ENCODE data around the gene ACACA. TPM values are rescaled to one million over a fixed set of nuclear protein-coding genes. Genes with fewer than 3 reads are reported as not detected.
A peak's percentile ranks its signal among the peaks of the same experiment; 100 is the strongest.

The ACACA gene
- total RNA-seq, 1 donor from 2014 or later, result 122 TPM

- peaks cover 5% of the 10 kb centered on the region for H3K4me1 Mint-ChIP-seq (ENCODE audit: low read depth)
- H3K36me3 Mint-ChIP-seq (ENCODE audit: low read depth), result peaks cover 20% of the 10 kb centered on the region
- no peak for DNase-seq (ENCODE audit: low spot score)
- H3K9me3 Mint-ChIP-seq, result no peaks in the 10 kb centered on the region
- H3K27ac Mint-ChIP-seq, result no peak overlapping the region
- H3K27me3 Mint-ChIP-seq (ENCODE audit: insufficient read depth), result no peaks in the 10 kb centered on the region
- intact Hi-C loops (cut with micrococcal nuclease), result loop anchor here (2.0 to 10.0 kb wide), 2 partner anchors 111 to 177 kb away; no protein-coding TSS in a partner anchor
- H3K4me3 Mint-ChIP-seq, result no peak overlapping the region
Observed at GRCh38 chr17:37221865-37222264, 184.8 kb downstream of the ACACA start.

GRCh38 chr17:37220607-37220953 lies 186.1 kb downstream of the ACACA start:
- intact Hi-C loops (cut with micrococcal nuclease), result loop anchor here (10.0 kb wide), 1 partner anchor 176 kb away; no protein-coding TSS in a partner anchor
- peaks cover 19% of the 10 kb centered on the region for H3K36me3 Mint-ChIP-seq (ENCODE audit: low read depth)
- no peak overlapping the region for H3K4me3 Mint-ChIP-seq
- DNase-seq (ENCODE audit: low spot score), result peak; percentile 5
- peaks cover 5% of the 10 kb centered on the region for H3K4me1 Mint-ChIP-seq (ENCODE audit: low read depth)
- H3K27me3 Mint-ChIP-seq (ENCODE audit: insufficient read depth), result no peaks in the 10 kb centered on the region
- H3K27ac Mint-ChIP-seq, result no peak overlapping the region
- H3K9me3 Mint-ChIP-seq, result no peaks in the 10 kb centered on the region

- H3K4me1 Mint-ChIP-seq (ENCODE audit: low read depth), result peaks cover 5% of the 10 kb centered on the region
- intact Hi-C loops (cut with micrococcal nuclease), result loop anchor here (10.0 kb wide), 1 partner anchor 175 kb away; no protein-coding TSS in a partner anchor
- H3K36me3 Mint-ChIP-seq (ENCODE audit: low read depth), result peaks cover 14% of the 10 kb centered on the region
- H3K27me3 Mint-ChIP-seq (ENCODE audit: insufficient read depth), result no peaks in the 10 kb centered on the region
- H3K27ac Mint-ChIP-seq, result no peak overlapping the region
- DNase-seq (ENCODE audit: low spot score), result no peak
- no peak overlapping the region for H3K4me3 Mint-ChIP-seq
- no peaks in the 10 kb centered on the region for H3K9me3 Mint-ChIP-seq
Observed at GRCh38 chr17:37219876-37220606, 186.6 kb downstream of the ACACA start.

DNA sequence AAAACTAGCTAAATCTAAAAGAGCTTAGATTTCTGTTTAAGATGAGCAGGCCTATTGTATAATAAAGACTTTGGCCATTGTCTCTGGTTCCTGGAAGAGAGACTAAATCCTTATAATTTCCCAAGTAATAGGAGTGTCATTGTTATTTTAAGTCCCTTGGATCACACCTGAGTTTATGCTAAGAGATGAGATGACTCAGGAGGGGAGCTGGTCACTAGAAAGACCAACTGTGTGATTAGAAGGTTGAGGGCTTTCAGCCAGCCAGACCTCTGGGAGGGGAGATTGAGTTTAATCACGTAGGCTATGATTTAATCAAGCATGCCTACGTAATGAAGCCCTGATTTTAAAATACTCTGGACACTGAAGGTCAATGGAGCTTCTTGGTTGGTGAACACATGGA lies 187.8 kb downstream of the ACACA start:
- Mint-ChIP-seq H3K27me3 (ENCODE audit: insufficient read depth) (no peaks in the 10 kb centered on the region), H3K4me3 (no peak overlapping the region), H3K36me3 (ENCODE audit: low read depth) (peaks cover 15% of the 10 kb centered on the region), H3K4me1 (ENCODE audit: low read depth) (peaks cover 5% of the 10 kb centered on the region), H3K27ac (no peak overlapping the region), H3K9me3 (no peaks in the 10 kb centered on the region)
- no peak for DNase-seq (ENCODE audit: low spot score)
- intact Hi-C loops (cut with micrococcal nuclease), result no loop called here

DNA sequence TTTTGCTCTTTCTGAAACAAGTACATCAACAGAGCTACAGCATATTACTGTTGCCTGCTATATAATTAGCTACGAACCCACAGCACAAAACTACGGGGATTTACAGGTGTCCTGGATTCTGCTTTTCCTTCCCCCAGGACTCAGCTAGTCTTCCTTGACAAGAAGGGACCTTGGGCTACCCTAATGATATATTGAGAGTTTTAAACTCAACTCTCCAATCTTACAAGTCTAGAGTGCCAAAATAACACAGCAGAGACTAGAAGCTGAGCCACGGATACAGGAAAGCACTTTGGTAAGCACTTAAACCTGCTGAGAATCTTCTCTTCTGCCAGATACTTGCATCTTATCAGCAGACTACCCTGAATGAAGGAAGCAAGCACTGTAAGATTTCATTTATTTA lies 192.2 kb downstream of the ACACA start:
- Mint-ChIP-seq H3K27me3 (ENCODE audit: insufficient read depth) (no peaks in the 10 kb centered on the region), H3K27ac (no peak overlapping the region), H3K9me3 (no peaks in the 10 kb centered on the region), H3K4me1 (ENCODE audit: low read depth) (no peaks in the 10 kb centered on the region), H3K36me3 (ENCODE audit: low read depth) (peaks cover 11% of the 10 kb centered on the region), H3K4me3 (no peak overlapping the region)
- DNase-seq (ENCODE audit: low spot score), result no peak
- intact Hi-C loops (cut with micrococcal nuclease), result no loop called here

GRCh38 chr17:37213927-37214326 lies 192.7 kb downstream of the ACACA start:
- H3K4me1 Mint-ChIP-seq (ENCODE audit: low read depth), result no peaks in the 10 kb centered on the region
- DNase-seq (ENCODE audit: low spot score), result no peak
- no peak overlapping the region for H3K27ac Mint-ChIP-seq
- peaks cover 11% of the 10 kb centered on the region for H3K36me3 Mint-ChIP-seq (ENCODE audit: low read depth)
- no peaks in the 10 kb centered on the region for H3K27me3 Mint-ChIP-seq (ENCODE audit: insufficient read depth)
- no peak overlapping the region for H3K4me3 Mint-ChIP-seq
- H3K9me3 Mint-ChIP-seq, result no peaks in the 10 kb centered on the region
- intact Hi-C loops (cut with micrococcal nuclease), result no loop called here

GRCh38 chr17:37212179-37212578 lies 194.5 kb downstream of the ACACA start:
- Mint-ChIP-seq H3K36me3 (ENCODE audit: low read depth) (peaks cover 12% of the 10 kb centered on the region), H3K4me1 (ENCODE audit: low read depth) (no peaks in the 10 kb centered on the region), H3K27me3 (ENCODE audit: insufficient read depth) (no peaks in the 10 kb centered on the region), H3K27ac (no peak overlapping the region), H3K9me3 (no peaks in the 10 kb centered on the region), H3K4me3 (no peak overlapping the region)
- no peak for DNase-seq (ENCODE audit: low spot score)
- intact Hi-C loops (cut with micrococcal nuclease), result no loop called here

DNA sequence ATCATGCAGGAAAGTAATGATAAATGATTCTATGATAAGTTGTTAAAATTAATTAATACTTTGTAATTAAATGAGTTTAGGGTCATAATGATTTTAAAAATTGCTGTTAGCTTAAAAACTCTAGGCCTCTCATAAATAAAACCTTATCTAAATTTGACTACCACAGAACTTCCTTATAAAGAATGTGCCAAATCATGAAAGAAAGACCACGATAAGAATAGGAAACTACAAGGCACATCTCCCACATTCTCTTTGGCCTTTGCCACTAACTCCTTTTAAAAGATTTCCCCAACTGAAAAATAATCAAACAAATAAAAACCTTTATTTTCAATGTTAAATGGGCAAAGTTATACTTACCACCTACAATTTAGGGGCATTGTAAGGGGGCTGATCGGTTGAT lies 195.5 kb downstream of the ACACA start:
- Mint-ChIP-seq H3K9me3 (no peaks in the 10 kb centered on the region), H3K27me3 (ENCODE audit: insufficient read depth) (no peaks in the 10 kb centered on the region), H3K36me3 (ENCODE audit: low read depth) (peaks cover 15% of the 10 kb centered on the region), H3K4me1 (ENCODE audit: low read depth) (no peaks in the 10 kb centered on the region), H3K27ac (no peak overlapping the region), H3K4me3 (no peak overlapping the region)
- intact Hi-C loops (cut with micrococcal nuclease), result no loop called here
- DNase-seq (ENCODE audit: low spot score), result no peak

GRCh38 chr17:37207103-37207502 lies 199.5 kb downstream of the ACACA start:
- H3K9me3 Mint-ChIP-seq, result no peaks in the 10 kb centered on the region
- H3K36me3 Mint-ChIP-seq (ENCODE audit: low read depth), result peaks cover 17% of the 10 kb centered on the region
- H3K27ac Mint-ChIP-seq, result no peak overlapping the region
- intact Hi-C loops (cut with micrococcal nuclease), result no loop called here
- DNase-seq (ENCODE audit: low spot score), result no peak
- H3K27me3 Mint-ChIP-seq (ENCODE audit: insufficient read depth), result no peaks in the 10 kb centered on the region
- no peak overlapping the region for H3K4me3 Mint-ChIP-seq
- H3K4me1 Mint-ChIP-seq (ENCODE audit: low read depth), result no peaks in the 10 kb centered on the region

GRCh38 chr17:37206299-37206698 lies 200.3 kb downstream of the ACACA start:
- no peaks in the 10 kb centered on the region for H3K27me3 Mint-ChIP-seq (ENCODE audit: insufficient read depth)
- peaks cover 20% of the 10 kb centered on the region for H3K36me3 Mint-ChIP-seq (ENCODE audit: low read depth)
- intact Hi-C loops (cut with micrococcal nuclease), result no loop called here
- no peaks in the 10 kb centered on the region for H3K9me3 Mint-ChIP-seq
- no peak overlapping the region for H3K27ac Mint-ChIP-seq
- H3K4me3 Mint-ChIP-seq, result no peak overlapping the region
- H3K4me1 Mint-ChIP-seq (ENCODE audit: low read depth), result no peaks in the 10 kb centered on the region
- no peak for DNase-seq (ENCODE audit: low spot score)

GRCh38 chr17:37200497-37200896 lies 206.1 kb downstream of the ACACA start:
- H3K36me3 Mint-ChIP-seq (ENCODE audit: low read depth), result peaks cover 32% of the 10 kb centered on the region
- DNase-seq (ENCODE audit: low spot score), result no peak
- H3K27ac Mint-ChIP-seq, result no peak overlapping the region
- intact Hi-C loops (cut with micrococcal nuclease), result no loop called here
- no peaks in the 10 kb centered on the region for H3K27me3 Mint-ChIP-seq (ENCODE audit: insufficient read depth)
- no peaks in the 10 kb centered on the region for H3K4me1 Mint-ChIP-seq (ENCODE audit: low read depth)
- no peak overlapping the region for H3K4me3 Mint-ChIP-seq
- H3K9me3 Mint-ChIP-seq, result no peaks in the 10 kb centered on the region

DNA sequence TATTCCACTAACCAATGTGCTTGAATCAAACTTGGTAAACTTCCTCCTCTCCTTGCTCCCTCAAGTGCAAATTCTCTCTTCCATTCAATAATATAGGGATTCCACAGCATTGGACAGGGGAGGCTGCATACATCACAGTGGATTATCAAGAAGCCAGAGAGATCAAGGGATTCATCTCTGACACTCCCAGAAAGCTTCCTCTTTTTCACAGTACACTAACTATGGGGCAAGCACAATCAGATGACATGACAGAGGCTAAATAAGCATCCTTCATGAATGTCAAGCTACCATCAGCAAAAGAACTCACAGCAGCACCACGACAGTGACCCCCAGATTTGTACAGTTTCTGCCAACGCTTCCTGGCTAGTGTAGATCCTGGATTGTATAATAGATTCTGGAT lies 209.3 kb downstream of the ACACA start:
- Mint-ChIP-seq H3K9me3 (no peaks in the 10 kb centered on the region), H3K27ac (peak overlapping the region; percentile 5), H3K27me3 (ENCODE audit: insufficient read depth) (no peaks in the 10 kb centered on the region), H3K36me3 (ENCODE audit: low read depth) (peaks cover 26% of the 10 kb centered on the region), H3K4me3 (no peak overlapping the region), H3K4me1 (ENCODE audit: low read depth) (no peaks in the 10 kb centered on the region)
- intact Hi-C loops (cut with micrococcal nuclease), result no loop called here
- DNase-seq (ENCODE audit: low spot score), result no peak

DNA sequence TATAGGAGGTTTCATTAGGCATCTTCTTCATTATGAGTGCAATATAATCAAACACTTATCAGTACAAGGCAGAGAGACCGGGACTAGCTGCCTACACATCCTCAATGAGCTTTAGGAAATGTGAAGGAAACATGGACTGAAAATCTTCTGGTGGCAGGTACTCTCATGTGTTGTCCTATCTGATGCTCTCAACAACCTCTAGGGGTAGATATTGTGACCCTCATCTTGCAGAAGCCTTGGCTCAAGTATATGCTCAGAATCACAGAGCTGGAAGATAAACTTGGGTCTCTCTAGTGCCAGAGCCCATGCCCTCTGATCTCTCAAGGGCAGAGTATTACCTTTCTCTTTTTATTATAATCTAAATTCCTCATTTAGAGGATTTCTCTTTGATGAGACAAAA lies 212.4 kb downstream of the ACACA start:
- Mint-ChIP-seq H3K27me3 (ENCODE audit: insufficient read depth) (no peaks in the 10 kb centered on the region), H3K27ac (no peak overlapping the region), H3K4me3 (no peak overlapping the region), H3K9me3 (no peaks in the 10 kb centered on the region), H3K4me1 (ENCODE audit: low read depth) (no peaks in the 10 kb centered on the region), H3K36me3 (ENCODE audit: low read depth) (peaks cover 23% of the 10 kb centered on the region)
- intact Hi-C loops (cut with micrococcal nuclease), result no loop called here
- DNase-seq (ENCODE audit: low spot score), result no peak

GRCh38 chr17:37191219-37191618 lies 215.4 kb downstream of the ACACA start:
- H3K4me1 Mint-ChIP-seq (ENCODE audit: low read depth), result no peaks in the 10 kb centered on the region
- intact Hi-C loops (cut with micrococcal nuclease), result no loop called here
- no peak overlapping the region for H3K4me3 Mint-ChIP-seq
- DNase-seq (ENCODE audit: low spot score), result no peak
- no peaks in the 10 kb centered on the region for H3K27me3 Mint-ChIP-seq (ENCODE audit: insufficient read depth)
- H3K27ac Mint-ChIP-seq, result no peak overlapping the region
- H3K9me3 Mint-ChIP-seq, result no peaks in the 10 kb centered on the region
- peaks cover 27% of the 10 kb centered on the region for H3K36me3 Mint-ChIP-seq (ENCODE audit: low read depth)
